NB4 (cell line): ENCODE measurements around the gene BARX2.

Experiments used
- DNase-seq: peaks from one replicate; pipeline ENCODE4 v3.0.0; 2010; ENCODE audit warnings: low read depth
- H3K4me3 ChIP-seq: one replicate; pipeline ENCODE4 v1.5.1; 2011; ENCODE audit warnings: mild to moderate bottlenecking, low read depth, low read length, moderate library complexity
- CTCF ChIP-seq: IDR thresholded peaks from one replicate; pipeline ENCODE4 v1.5.1; 2012; ENCODE audit warnings: low read depth, low read length
- MAX ChIP-seq: IDR thresholded peaks from 2 replicates; pipeline ENCODE4 v1.6.1; 2011; ENCODE audit warnings: low read depth, low read length
- MYC ChIP-seq: IDR thresholded peaks from 2 replicates; pipeline ENCODE4 v1.6.1; 2011; ENCODE audit warnings: low read depth, low read length
- POLR2A ChIP-seq: IDR thresholded peaks from 2 replicates; pipeline ENCODE4 v1.6.1; 2011; ENCODE audit warnings: mild to moderate bottlenecking; ENCODE audit not compliant: insufficient read length; ENCODE audit errors: extremely low read depth

The BARX2 gene

GRCh38 chr11:129451524-129451923, 75.9 kb downstream of the BARX2 start:
- DNase-seq = no peak
- no peak overlapping the region for H3K4me3 ChIP-seq

GRCh38 chr11:129453293-129453721, 77.7 kb downstream of the BARX2 start:
- no peak overlapping the region for H3K4me3 ChIP-seq
- DNase-seq = no peak
- TF ChIP-seq CTCF (no peak), POLR2A (no peak), MYC (no peak), MAX (no peak)

More at GRCh38 chr11:129451524-129451923, 75.9 kb downstream of the BARX2 start:
- TF ChIP-seq MYC (no peak), POLR2A (no peak), MAX (no peak), CTCF (no peak)

GRCh38 chr11:129455101-129455500, 79.5 kb downstream of the BARX2 start:
- DNase-seq = no peak
- TF ChIP-seq POLR2A = no peak
- TF ChIP-seq MYC = no peak
- no peak for TF ChIP-seq MAX
- no peak for TF ChIP-seq CTCF
- no peak overlapping the region for H3K4me3 ChIP-seq

- TF ChIP-seq CTCF = no peak
- no peak for TF ChIP-seq POLR2A
- no peak for TF ChIP-seq MYC
- no peak for TF ChIP-seq MAX
- no peak for DNase-seq
Measured at GRCh38 chr11:129455756-129456655, 80.4 kb downstream of the BARX2 start.

GRCh38 chr11:129457321-129457720, 81.7 kb downstream of the BARX2 start:
- no peak for DNase-seq
- TF ChIP-seq CTCF (no peak), POLR2A (no peak), MAX (no peak), MYC (no peak)
- no peak overlapping the region for H3K4me3 ChIP-seq

More at GRCh38 chr11:129455756-129456655, 80.4 kb downstream of the BARX2 start:
- H3K4me3 ChIP-seq = no peak overlapping the region
